Stimulated activated CD8-positive, alpha-beta memory T cell treated with anti-CD3 and anti-CD28 coated beads, Interleukin-7, amount 100 ng/mL, for 1 hour (primary cell): ENCODE results near the gene SPRYD3.

Source experiments
- DNase-seq, 2 donors: peaks; one replicate each; pipeline ENCODE4 v3.0.0-alpha.2; 2020; ENCODE audit warnings: low read depth in 2 of 2

SPRYD3 gene

DNA sequence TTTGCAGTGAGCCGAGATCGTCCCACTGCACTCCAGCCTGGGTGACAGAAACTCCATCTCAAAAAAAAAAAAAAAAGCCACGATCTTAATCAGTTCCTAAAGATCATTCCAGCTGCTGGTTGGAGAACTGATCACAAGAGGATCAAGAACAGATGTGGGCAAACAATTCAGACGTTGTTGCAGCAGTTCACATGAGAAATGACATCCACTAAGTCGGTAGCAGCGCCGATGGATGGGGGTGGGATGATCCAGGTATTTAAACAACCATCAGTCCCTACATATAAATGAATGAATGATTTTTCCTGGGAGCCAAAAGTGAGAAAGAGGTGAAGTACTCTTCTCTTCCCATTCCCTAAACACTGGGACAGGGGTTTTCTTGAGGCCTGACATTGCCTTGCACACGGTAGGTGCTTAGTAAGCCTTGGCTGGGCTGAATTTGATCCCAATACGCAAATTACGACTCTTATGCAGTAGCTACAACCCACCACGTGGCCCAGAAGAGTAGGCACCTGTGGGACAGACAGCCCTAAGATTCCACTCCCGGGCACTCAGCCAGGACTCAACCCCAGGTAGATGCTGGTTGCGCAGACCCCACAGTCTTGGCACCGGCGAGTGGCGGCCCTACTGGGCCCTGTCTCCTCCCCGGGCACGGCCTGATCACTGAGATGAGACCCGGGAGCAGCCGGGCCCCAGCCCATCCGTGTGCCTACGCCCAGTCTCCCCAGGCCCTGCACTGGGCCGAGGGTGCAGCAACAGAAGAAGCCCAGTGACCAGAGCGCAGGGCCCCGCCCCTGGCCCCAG lies 565 bp downstream of the SPRYD3 start:
- DNase-seq: no peak

DNA sequence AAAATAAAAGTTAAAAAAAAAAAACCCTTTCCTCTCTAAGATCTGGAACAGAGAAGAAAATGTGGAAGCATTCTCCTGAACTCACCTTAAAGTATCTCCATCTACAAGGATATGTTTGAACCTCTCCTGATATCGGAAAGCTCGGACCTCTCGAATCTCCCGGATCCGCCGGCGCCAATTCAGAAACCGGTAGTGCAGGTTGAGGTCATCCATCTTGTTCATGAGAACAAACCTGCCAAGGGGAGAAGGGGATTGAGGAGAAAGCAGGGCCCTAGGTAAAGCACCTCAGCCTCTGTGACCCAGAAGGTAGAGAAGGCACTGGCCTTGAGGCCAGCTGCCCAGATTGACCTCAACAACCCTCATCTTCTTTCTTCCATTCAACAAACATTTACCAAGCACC lies 2.2 kb downstream of the SPRYD3 start:
- no peak for DNase-seq

DNA sequence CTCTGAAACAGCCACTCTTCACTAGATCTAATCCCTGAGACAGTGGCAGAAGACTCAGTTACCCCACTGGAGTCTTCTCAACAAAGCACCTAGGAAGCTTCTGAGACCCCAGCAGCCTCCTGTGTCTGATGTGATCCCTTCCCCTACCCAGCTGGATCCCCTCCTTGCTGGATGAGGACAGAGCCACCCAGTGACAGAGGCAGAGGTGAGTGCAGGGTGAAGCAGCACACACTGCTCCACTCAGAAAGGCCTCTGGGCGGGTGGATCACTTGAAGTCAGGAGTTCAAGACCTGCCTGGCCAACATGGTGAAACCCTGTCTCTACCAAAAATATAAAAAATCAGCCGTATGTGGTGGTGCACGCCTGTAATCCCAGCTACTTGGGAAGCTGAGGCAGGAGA lies 2.7 kb downstream of the SPRYD3 start:
- no peak for DNase-seq

DNA sequence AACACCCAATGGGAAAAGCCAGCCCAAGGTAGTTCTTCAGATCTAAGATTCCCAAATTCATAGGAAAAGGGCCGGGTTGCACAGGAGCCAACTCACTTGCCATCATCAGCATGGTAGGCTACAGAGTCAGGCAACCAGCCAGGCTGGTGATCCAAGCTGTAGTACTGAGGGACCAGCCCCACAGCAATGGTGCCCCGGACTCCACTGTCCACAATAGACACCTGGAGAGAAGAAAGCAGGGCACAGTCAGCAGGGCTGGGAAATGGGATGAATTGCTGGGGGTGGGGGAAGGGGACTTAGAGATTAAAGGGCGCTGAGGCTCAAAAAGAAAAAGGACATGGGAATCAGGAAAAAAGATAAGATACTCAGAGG lies 4.2 kb downstream of the SPRYD3 start:
- DNase-seq: no peak

DNA sequence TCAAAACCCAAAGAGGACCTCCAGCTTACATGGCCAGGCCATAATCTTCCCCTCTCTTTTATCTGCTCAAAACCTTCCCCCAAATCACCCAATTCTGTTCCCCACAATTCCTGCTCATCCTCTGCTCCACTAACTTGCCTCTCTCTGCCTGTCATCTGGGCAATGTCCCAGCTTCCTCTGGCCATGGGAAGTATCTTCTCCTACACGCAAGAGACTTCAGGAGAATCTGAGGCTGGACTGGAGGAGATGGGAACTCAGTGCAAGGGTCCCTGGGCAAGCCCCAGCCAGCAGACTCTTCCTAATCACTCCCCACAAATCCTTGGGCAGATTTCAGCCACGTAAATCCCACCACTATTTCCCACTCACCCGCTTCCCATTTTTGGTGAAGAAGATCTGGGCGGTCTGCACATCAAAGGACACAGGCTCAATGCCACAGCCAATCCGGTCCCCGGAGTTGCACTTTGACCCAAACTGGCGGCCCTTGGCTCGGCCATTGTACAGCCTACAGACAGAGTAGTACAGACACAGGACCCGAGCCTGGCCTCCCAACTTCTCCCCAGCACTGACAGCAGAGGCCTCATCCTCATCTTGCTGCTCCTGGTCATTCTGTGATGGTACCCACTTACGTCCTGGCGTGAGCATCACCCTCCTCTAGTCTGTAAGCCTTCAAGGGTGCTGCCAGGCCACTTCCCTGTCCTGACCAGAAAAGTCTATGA lies 4.7 kb downstream of the SPRYD3 start:
- DNase-seq: no peak

DNA sequence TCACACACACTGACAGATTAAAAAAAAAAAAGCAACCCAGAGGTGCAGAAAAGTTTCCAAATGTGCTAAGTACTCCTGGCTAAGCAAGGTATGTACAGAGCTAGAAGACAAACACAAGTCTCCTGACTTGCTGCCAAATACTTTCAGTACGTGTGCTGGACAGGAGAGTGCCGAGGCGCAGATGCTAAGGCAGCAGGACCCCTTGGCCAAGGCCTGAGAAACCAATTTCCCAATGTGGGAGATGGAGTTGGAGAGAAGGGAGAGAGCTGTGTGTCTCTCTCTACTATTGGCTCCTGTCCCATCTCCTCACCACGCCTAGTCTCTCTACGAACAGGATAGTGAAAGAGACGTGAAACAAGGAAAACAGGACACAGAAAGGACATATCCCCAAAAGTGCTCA lies 5.3 kb downstream of the SPRYD3 start:
- DNase-seq: no peak

DNA sequence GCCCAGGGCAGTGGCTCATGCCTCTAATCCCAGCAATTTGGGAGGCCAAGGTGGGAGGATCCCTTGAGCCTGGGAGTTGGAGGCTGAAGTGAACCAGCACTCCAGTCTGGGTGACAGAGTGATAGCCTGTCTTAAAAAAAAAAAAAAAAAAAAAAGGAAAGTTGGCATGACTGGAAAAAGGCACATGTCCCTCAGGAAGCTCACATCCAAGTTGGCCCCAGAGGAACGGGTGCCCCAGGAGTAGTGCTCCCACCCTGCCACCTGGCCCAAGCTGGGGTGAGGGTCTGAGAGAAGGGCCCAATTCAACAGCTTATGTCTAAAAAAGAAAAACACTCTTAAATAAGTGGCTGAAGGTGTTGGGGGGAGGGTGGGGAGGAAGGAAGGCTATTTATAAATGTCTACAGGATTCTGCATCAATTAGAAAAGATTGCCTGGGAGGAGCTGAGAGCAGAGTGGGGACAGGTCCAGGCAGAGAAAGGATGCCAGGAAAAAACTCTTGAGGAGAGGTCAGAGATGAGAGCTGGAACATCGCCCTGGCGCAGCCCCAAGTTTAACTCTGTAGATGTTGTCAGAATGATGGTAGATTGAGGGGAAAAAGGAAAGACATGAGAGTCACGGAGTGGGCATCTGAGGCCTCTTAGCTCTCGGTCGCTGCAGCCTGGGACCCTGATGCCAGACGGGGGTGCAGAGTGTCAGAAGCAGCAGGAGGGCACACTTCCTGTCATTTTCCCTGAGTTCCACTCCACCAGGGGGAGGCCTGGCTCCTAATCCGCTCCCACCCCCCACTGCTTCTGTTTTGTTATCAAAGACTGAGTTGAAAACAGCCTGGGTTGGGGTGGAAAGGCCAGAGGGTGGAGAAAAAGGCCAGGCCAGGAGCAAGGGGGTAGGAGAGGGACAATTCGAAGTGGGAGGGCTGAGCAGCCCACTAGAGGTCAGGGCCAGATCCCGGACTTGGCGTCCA lies 7.3 kb downstream of the SPRYD3 start:
- no peak for DNase-seq

DNA sequence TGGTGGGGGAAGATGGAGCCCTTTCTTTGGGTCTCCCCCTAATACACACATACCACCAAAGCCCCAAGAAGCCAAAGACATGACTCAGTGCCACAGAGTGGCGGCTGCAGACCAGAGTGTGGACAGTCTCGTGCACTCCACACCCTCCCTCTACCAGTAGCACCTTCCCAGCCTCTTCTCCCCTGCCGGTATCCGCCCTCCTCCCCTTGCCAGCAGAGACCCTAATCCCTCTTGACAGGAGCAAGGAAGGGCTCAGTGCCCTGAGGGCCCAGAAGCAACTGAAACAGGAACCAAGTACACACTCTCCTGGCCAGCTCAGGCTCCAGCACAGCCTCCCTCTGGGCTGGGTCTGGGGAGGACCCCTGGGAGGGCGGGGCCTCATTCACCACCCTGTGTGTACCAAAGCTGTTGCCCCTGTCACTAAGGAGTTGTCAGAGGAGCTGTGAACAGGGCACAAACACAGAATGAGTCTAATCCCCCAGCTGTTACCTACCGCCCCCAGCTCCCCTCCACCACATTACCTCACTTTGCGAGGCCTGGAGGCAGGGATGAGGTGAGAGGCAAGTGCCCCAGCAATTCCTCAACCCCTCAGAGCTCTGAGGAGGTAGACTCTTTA lies 8.2 kb downstream of the SPRYD3 start:
- DNase-seq: no peak

DNA sequence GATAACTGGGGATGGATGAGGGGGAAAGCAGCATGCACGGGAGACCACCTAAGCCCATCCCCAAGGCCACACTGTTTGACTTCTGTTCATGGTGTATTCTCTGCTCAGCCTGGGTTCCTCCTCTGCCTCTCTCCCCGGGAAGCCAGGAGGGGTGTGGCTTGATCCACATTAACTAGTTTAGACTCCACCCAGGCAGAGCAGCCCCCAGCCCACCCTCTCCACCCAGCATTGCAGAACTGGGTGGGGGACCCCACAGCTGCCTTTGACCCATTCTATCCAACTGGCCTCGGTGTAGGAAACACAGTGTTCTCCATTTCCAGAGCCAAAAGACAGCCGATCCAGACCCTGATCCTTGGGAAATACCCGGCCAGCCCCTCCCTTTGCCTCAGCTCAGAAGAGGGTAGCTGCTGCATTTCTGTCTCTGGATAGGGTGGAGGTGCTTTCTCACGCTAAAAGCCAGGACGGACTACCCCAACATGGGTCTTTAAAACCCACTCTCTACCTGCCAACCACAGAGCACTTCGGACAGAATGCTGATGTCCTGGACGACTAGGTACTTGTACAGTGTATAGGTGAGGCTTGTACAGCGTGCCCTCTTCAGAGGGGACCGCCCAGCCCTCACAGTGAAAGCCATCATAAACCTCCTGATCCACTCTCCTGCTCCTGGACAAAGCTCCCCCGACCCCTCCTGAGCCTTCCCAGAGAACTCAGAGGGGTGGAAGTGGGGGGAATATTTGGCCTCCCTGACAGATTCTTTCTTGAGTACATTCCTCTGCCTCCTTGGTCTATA lies 9.4 kb downstream of the SPRYD3 start:
- DNase-seq: no peak

DNA sequence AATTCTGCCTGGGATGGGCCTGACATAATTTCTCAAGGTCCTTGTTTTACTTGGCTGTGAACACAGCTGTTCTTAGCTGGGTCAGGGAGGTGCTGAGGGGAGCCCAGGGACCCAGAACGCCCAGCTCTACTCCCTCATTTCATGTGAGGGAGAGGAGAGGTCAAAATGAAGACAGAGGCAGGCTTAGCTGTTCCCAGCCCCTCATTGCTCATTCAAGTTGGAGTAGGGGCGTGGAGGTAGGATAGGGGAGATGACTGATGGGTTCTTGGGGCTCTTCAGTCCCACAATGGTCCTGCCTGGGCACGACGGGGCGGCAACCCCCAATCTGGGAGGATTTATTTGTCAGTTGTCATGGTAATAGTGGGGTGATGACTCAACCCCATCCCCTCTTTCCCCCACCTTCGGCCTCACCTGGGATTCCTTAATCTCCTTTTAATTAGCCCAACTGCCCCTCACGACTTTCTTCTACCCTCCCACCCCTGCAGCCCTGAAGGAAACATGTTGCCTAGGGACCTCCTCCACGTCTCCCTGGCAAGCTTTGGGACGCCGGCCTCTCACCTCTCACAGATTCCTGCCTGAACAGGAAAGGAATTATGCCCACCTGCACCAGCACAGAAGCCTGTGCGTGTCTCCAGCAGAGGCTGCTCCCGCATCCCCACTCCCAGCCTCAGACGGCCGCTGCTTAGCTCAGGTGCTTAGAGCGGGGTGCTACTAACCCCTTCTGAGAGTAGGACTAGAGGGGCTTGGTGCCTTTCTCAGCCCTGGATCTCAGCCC lies 10.2 kb downstream of the SPRYD3 start:
- no peak for DNase-seq

DNA sequence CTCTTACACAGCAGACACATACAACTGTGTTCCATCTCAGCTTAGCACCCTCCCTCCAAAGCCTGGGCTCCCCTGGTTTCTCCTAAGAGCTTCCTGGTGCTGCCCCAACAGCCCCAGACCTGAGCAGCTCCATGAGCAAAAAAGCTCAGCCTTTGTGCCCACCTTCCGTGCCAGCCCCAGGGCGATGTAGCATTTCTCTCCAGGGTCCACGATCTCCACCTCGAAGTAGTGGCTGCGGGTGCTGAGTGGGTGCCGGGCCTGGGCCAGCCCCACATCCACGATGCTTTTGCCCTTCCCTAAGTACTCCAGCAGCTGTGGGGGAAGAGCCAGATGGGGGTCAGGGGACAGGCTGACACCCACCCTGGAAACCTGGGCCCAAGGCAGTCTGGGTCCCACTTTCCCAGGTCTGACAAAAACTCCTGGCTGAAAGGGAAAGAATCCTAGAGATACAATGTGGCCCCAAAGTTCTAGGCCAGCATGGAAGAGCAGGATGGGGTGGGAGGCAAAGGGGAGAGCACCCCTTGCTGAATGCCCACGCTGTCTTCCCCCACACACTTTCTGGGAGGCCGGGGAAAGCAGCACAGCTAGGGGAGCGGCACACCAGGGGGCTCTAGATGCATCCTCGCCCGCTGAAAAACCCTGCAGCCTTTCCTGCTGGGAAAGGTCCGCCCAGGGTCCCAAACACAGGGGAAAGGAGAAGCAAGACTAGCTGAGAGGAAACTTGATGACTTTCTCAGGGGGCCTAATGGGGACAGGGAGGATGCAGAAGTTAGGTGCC lies 11.0 kb downstream of the SPRYD3 start:
- no peak for DNase-seq

DNA sequence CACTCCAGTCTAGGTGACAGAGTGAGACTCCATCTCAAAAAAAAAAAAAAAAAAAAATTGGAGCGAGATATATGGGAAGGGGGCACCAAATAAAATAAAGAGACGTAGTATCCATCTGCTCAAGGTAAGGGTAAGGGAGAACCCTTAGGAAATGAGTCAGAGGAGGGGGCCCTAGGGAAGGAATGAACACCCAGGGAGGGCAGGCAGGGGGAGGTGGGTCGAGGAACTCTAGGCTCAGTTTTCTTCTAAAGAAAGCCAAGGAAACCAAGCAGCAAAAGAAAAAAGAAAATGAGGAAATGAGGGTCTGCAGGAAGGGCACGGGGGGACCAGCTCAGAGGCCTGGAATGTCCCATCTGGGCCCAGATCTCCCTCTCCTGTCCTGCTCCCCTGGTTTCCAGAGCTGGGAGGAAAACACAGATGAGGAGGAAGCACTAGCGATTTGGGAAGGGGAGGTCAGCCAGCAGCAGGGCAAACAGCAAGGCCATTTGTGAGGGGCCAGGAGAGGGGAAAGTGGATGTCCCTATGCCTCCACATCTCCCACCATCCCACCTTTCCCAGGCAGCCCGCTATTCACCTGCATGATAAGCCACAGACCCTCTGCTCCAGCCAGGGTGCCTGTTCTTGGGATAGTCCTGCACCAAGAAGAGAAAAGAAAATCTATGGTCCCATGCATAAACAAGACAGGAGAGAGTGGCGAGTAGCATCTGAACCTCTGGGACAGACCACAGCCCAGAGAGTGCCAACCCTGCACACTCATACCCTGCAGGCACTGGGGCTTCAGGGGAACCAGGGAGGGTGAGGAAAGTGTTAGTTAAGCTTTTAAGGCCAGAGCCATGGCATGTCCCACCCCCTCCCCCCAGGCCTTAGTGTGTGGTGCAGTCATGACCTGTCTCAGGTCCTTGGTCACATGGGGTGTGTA lies 11.9 kb downstream of the SPRYD3 start:
- no peak for DNase-seq

DNA sequence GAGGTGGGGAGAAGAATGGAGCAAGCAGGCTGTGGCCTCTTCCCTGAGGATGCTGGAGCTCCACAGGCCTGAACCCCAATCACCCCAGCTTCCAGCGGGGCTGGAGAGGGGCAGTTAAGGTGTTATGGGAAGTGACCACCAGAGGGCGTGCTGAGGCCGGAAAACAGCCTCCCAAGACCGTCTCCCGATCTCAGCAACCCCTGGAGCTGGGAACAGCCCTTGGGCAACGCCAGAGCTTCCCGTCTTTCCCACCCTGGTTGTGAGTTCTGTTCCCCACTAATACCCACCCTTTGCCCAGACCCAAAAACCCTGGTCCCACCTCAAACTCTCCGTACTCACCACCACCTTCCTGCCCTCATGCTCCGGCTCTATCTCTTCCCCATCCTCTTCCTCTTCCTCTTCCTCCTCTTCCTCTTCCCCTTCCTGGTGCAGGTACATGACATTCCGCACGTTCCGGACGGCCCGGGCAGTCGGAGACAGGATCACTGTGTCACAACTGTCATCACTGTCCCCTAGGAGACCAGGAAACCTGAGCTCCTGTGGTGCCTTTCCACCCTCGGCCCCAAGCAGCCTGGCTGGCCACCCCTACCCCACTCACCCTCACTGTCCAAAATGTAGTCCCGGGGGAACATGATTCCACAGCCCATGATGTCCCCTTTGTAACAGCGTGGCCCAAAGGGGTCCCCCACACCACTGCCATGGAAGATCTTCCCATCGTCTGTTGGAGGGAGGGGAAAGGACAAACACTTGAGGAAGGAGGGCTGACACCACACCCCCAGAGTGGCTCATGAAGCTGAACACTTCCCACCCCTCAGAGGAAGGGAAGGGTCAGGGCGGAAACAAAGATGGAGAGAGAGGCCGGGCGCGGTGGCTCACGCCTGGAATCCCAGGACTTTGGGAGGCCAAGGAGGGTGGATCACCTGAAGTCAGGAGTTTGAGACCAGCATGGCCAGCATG lies 12.9 kb downstream of the SPRYD3 start:
- peak; percentile 44 to 55 for DNase-seq

DNA sequence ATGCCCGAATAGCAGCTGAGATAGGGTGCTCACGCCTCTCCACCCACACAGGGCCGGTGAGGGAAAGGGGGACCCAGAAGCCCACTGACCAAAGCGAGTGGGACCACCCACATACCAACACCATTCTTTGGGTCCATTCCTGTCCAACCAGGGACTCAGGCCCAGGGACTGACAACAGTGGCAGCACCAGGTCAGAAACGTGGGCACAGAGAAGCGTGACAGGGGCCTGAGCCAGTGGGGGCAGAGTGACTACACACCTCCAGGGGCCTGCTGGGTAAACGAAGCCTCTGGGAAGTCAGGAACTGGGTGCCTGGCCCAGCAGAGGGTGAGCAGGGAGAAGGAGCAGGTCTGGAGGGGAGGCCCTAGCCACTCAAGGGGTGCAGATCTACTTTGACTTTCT lies 13.7 kb downstream of the SPRYD3 start:
- no peak for DNase-seq

DNA sequence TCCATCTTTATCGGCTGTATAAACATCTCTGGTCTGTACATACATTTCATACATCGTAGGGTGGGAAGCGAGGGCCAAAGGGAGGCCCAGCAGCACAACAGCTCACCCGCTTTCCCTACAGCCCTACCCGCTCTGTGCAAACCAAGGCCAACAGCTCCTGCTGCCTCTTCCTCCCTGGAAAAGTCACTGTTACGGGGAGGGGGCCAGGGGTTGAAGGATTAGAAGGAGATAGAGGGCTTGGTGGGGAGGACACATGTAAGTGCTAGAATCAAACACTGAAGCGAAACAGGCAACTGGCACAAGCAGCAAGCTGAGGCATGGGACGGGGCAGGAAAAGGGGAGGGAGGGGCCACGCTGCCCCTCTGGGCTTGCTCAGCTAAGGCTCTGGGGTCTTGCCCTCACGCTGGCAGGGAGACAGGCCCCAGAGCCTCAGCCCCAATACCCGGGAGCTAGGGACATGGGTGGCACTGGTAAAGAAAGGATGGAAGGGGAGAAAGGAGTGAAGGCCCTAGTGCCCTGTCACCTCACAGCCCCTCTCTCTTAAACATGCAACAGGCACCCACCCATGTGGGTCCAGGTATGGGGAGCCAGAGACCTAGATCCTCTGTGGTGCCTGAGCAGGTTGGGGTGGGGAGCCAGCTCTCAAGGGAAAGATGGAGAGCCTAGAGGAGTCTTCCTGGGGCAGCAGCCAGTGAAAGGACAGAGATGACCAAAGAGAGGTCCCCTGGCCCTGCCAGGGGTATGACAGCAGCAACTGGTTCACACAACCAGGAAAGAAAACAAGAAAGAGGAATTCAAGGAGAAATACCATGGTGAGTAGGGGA lies 14.4 kb downstream of the SPRYD3 start:
- no peak for DNase-seq
